Measurements from ENCODE around the gene WDR41.

The WDR41 gene

GRCh38 chr5:77443670-77444069 is 48.4 kb downstream of the WDR41 start:
- no peak for DNase-seq

GRCh38 chr5:77438071-77438470 is 54.0 kb downstream of the WDR41 start:
- no peak for DNase-seq

GRCh38 chr5:77437194-77437593 is 54.9 kb downstream of the WDR41 start:
- no peak for DNase-seq

- no peak for DNase-seq
Observed at GRCh38 chr5:77431719-77432118, 60.4 kb downstream of the WDR41 start.

- peak; percentile 60 for DNase-seq
Observed at GRCh38 chr5:77431286-77431685, 60.8 kb downstream of the WDR41 start.

GRCh38 chr5:77430726-77431125 is 61.4 kb downstream of the WDR41 start:
- DNase-seq = peak; percentile 29

GRCh38 chr5:77428526-77428925 is 63.6 kb downstream of the WDR41 start:
- no peak for DNase-seq

GRCh38 chr5:77427998-77428397 is 64.1 kb downstream of the WDR41 start:
- DNase-seq = peak; percentile 28

GRCh38 chr5:77426670-77427069 is 65.4 kb downstream of the WDR41 start:
- DNase-seq = peak; percentile 64

GRCh38 chr5:77425998-77426659 is 66.0 kb downstream of the WDR41 start:
- no peak for DNase-seq

GRCh38 chr5:77425420-77425819 is 66.7 kb downstream of the WDR41 start:
- DNase-seq = no peak

- DNase-seq = no peak
Observed at GRCh38 chr5:77424921-77425320, 67.2 kb downstream of the WDR41 start.

GRCh38 chr5:77423022-77423750 is 68.9 kb downstream of the WDR41 start:
- DNase-seq = peak; percentile 66

- DNase-seq = no peak
Observed at GRCh38 chr5:77420940-77421339, 71.2 kb downstream of the WDR41 start.

- DNase-seq = no peak
Observed at GRCh38 chr5:77419644-77420582, 72.2 kb downstream of the WDR41 start.

GRCh38 chr5:77418601-77419581 is 73.2 kb downstream of the WDR41 start:
- DNase-seq = no peak

GRCh38 chr5:77418162-77418561 is 74.0 kb downstream of the WDR41 start:
- DNase-seq = no peak

GRCh38 chr5:77413049-77413448 is 79.1 kb downstream of the WDR41 start:
- no peak for DNase-seq

- no peak for DNase-seq
Observed at GRCh38 chr5:77409870-77410621, 82.1 kb downstream of the WDR41 start.

- no peak for DNase-seq
Observed at GRCh38 chr5:77407152-77407551, 85.0 kb downstream of the WDR41 start.

GRCh38 chr5:77402796-77403195 is 89.3 kb downstream of the WDR41 start:
- no peak for DNase-seq

Data from fibroblast of skin of abdomen (primary cell).